H1 (cell line): ENCODE measurements around the gene CISD2. TPM values are rescaled to one million over a fixed set of nuclear protein-coding genes. Genes with fewer than 3 reads are reported as not detected.
A peak's percentile ranks its signal among the peaks of the same experiment; 100 is the strongest.

Experiments used
- CTCF ChIA-PET: fragments of 300-600 bp; sonication (Branson Sonifier 250); formaldehyde crosslinking; loops from one replicate; lab custom pipeline; 2021; ENCODE audit not compliant: partially characterized antibody; lab: Charles Lee
- POLR2A ChIA-PET: fragments of 300-600 bp; sonication (Branson Sonifier 250); formaldehyde crosslinking; loops from one replicate; lab custom pipeline; 2021; ENCODE audit warnings: inconsistent platforms; ENCODE audit not compliant: partially characterized antibody; lab: Charles Lee
- DNase-seq, 2 experiments: peaks; one replicate each; pipeline versions ENCODE4 v3.0.0 to v3.0.0-alpha.2; 2010 to 2022; ENCODE audit warnings: low spot score in 2 of 2, low read depth in 1 of 2, mixed read lengths in 1 of 2
- FAIRE-seq: peaks from 2 replicates; lab custom pipeline; 2011; peaks lifted over from hg19 to GRCh38; lab: Jason Lieb, UNC
- H2AFZ ChIP-seq: 2 replicates; pipeline ENCODE4 v1.8.1; 2012; ENCODE audit warnings: low read length, inconsistent platforms
- H2AK5ac ChIP-seq: 2 replicates; pipeline ENCODE4 v1.6.1; 2013; ENCODE audit warnings: low read depth, low read length
- H2BK120ac ChIP-seq: replicated peaks from 2 replicates; pipeline ENCODE3; 2013; ENCODE audit warnings: low read depth, low read length, inconsistent platforms
- H2BK12ac ChIP-seq: 2 replicates; pipeline ENCODE4 v1.6.1; 2013; ENCODE audit warnings: low read depth, low read length
- H2BK15ac ChIP-seq: 2 replicates; pipeline ENCODE4 v1.6.1; 2013; ENCODE audit warnings: low read length
- H2BK20ac ChIP-seq: 2 replicates; pipeline ENCODE4 v1.6.1; 2013; ENCODE audit warnings: low read length
- H2BK5ac ChIP-seq: 2 replicates; pipeline ENCODE4 v1.6.1; 2013; ENCODE audit warnings: low read depth, low read length
- H3K14ac ChIP-seq: 2 replicates; pipeline ENCODE4 v1.6.1; 2013; ENCODE audit warnings: inconsistent platforms; ENCODE audit not compliant: insufficient read length
- H3K18ac ChIP-seq: 2 replicates; pipeline ENCODE4 v1.6.1; 2013; ENCODE audit warnings: low read length; ENCODE audit errors: extremely low read depth
- H3K23ac ChIP-seq: 2 replicates; pipeline ENCODE4 v1.6.1; 2013; ENCODE audit warnings: inconsistent platforms; ENCODE audit not compliant: insufficient read length
- H3K23me2 ChIP-seq: 2 replicates; pipeline ENCODE4 v1.6.1; 2013; ENCODE audit warnings: low read depth, low read length
- H3K27ac ChIP-seq: 2 replicates; pipeline ENCODE4 v1.6.1; 2011; ENCODE audit warnings: low read depth, low read length, inconsistent platforms
- H3K27me3 ChIP-seq, 4 experiments: replicated peaks in 1 of 4; 1 replicate in 1 of 4; 2 replicates in 3 of 4; pipeline versions ENCODE4 v1.6.1 to v1.8.1; 2011 to 2013; ENCODE audit warnings: low read length in 3 of 4, mild to moderate bottlenecking in 3 of 4, inconsistent platforms in 2 of 4, mixed read lengths in 2 of 4, moderate library complexity in 1 of 4; ENCODE audit not compliant: control insufficient read depth in 3 of 4, insufficient read depth in 3 of 4; ENCODE audit errors: extremely low read depth in 1 of 4
- H3K36me3 ChIP-seq, 4 experiments: 2 replicates each; pipeline versions ENCODE4 v1.6.1 to v1.8.1; 2011 to 2013; ENCODE audit warnings: mild to moderate bottlenecking in 4 of 4, low read length in 3 of 4, moderate library complexity in 2 of 4, control low read depth in 1 of 4, inconsistent platforms in 1 of 4; ENCODE audit not compliant: insufficient read depth in 4 of 4, control insufficient read depth in 2 of 4
- H3K4ac ChIP-seq: replicated peaks from 2 replicates; pipeline ENCODE3; 2013; ENCODE audit warnings: low read length, low read depth, mixed read lengths, inconsistent platforms; ENCODE audit not compliant: insufficient read length
- H3K4me1 ChIP-seq, 4 experiments: replicated peaks in 1 of 4; 1 replicate in 1 of 4; 2 replicates in 3 of 4; pipeline versions ENCODE4 v1.6.1 to v1.8.1; 2011 to 2013; ENCODE audit warnings: low read length in 3 of 4, inconsistent platforms in 2 of 4, mixed read lengths in 1 of 4; ENCODE audit not compliant: insufficient read depth in 4 of 4, control insufficient read depth in 3 of 4
- H3K4me2 ChIP-seq, 2 experiments: 2 replicates each; pipeline versions ENCODE4 v1.6.1 to v1.8.1; 2011 to 2013; ENCODE audit warnings: low read depth in 2 of 2, low read length in 2 of 2, control low read depth in 1 of 2, inconsistent platforms in 1 of 2, mild to moderate bottlenecking in 1 of 2; ENCODE audit not compliant: insufficient read depth in 1 of 2
- H3K4me3 ChIP-seq, 4 experiments: fragments of 200-600, 300-600 bp in 1 of 4; sonication (generic), shearing (Covaris generic), sonication (Bioruptor Twin) in 1 of 4; 2 replicates each; pipeline versions ENCODE4 v1.5.1 to v1.8.1; 2011 to 2016; ENCODE audit warnings: low read length in 4 of 4, low read depth in 3 of 4, control low read depth in 2 of 4, inconsistent platforms in 2 of 4, mild to moderate bottlenecking in 2 of 4, mixed read lengths in 1 of 4, moderate library complexity in 1 of 4; ENCODE audit not compliant: insufficient read depth in 2 of 4; ENCODE audit errors: extremely low read depth in 1 of 4
- H3K56ac ChIP-seq: replicated peaks from 2 replicates; pipeline ENCODE3; 2013; ENCODE audit warnings: low read depth, mild to moderate bottlenecking, mixed read lengths, low read length, inconsistent platforms; ENCODE audit not compliant: insufficient read length
- H3K79me1 ChIP-seq: 2 replicates; pipeline ENCODE4 v1.6.1; 2013; ENCODE audit warnings: low read depth, low read length, control low read depth
- H3K79me2 ChIP-seq, 2 experiments: 2 replicates each; pipeline versions ENCODE4 v1.6.1 to v1.8.1; 2012 to 2013; ENCODE audit warnings: low read length in 2 of 2, mild to moderate bottlenecking in 2 of 2, inconsistent platforms in 1 of 2; ENCODE audit not compliant: insufficient read depth in 2 of 2, control insufficient read depth in 1 of 2
- H3K9ac ChIP-seq, 4 experiments: replicated peaks in 1 of 4; 1 replicate in 1 of 4; 2 replicates in 3 of 4; pipeline versions ENCODE4 v1.6.1 to v1.8.1; 2011 to 2013; ENCODE audit warnings: low read depth in 3 of 4, low read length in 3 of 4, control low read depth in 2 of 4, mild to moderate bottlenecking in 2 of 4, moderate library complexity in 2 of 4, inconsistent platforms in 1 of 4; ENCODE audit errors: extremely low read depth in 1 of 4
- H3K9me3 ChIP-seq, 2 experiments: 2 replicates each; pipeline versions ENCODE4 v1.6.1 to v1.8.1; 2012 to 2013; ENCODE audit warnings: mild to moderate bottlenecking in 2 of 2, moderate library complexity in 2 of 2, control low read depth in 1 of 2, inconsistent platforms in 1 of 2, low read depth in 1 of 2, low read length in 1 of 2, mixed read lengths in 1 of 2; ENCODE audit not compliant: insufficient read depth in 2 of 2
- H4K20me1 ChIP-seq, 2 experiments: replicated peaks in 1 of 2; 2 replicates each; pipeline versions ENCODE3 to v1.8.1; 2011 to 2013; ENCODE audit warnings: inconsistent platforms in 2 of 2, low read length in 2 of 2, mild to moderate bottlenecking in 1 of 2; ENCODE audit not compliant: insufficient read depth in 2 of 2, control insufficient read depth in 1 of 2
- H4K5ac ChIP-seq: 2 replicates; pipeline ENCODE4 v1.6.1; 2013; ENCODE audit warnings: low read length, low read depth, mixed read lengths, inconsistent platforms; ENCODE audit not compliant: insufficient read length
- H4K8ac ChIP-seq: 2 replicates; pipeline ENCODE4 v1.8.0; 2013; ENCODE audit warnings: mild to moderate bottlenecking, moderate library complexity, low read length, inconsistent platforms; ENCODE audit not compliant: insufficient read depth; ENCODE audit errors: extremely low read depth
- H4K91ac ChIP-seq: replicated peaks from 2 replicates; pipeline ENCODE3; 2013; ENCODE audit warnings: low read length, mixed read lengths, inconsistent platforms; ENCODE audit not compliant: insufficient read length
- EGR1 ChIP-seq: IDR thresholded peaks from 2 replicates; pipeline ENCODE4 v1.6.1; 2011; ENCODE audit warnings: low read depth, low read length, borderline replicate concordance
- EZH2 ChIP-seq: fragments of 200-600 bp; sonication (generic); IDR thresholded peaks from 2 replicates; pipeline ENCODE4 v1.7.1; 2012; ENCODE audit warnings: low read depth, mild to moderate bottlenecking, moderate library complexity, low read length, inconsistent platforms; ENCODE audit not compliant: severe bottlenecking
- KDM5A ChIP-seq: fragments of 200-600 bp; IDR thresholded peaks from 2 replicates; pipeline ENCODE4 v1.7.1; 2012; ENCODE audit warnings: mild to moderate bottlenecking, low read length, inconsistent platforms, mixed read lengths
- POLR2A ChIP-seq, 2 experiments: IDR thresholded peaks; 1 replicate in 1 of 2; 2 replicates in 1 of 2; pipeline ENCODE4 v1.6.1; 2011; ENCODE audit warnings: low read depth in 2 of 2, low read length in 2 of 2, mild to moderate bottlenecking in 2 of 2; ENCODE audit errors: control extremely low read depth in 1 of 2
- POLR2AphosphoS5 ChIP-seq: IDR thresholded peaks from 2 replicates; pipeline ENCODE4 v1.6.1; 2011; ENCODE audit warnings: low read depth, low read length
- RXRA ChIP-seq: IDR thresholded peaks from 2 replicates; pipeline ENCODE4 v1.6.1; 2011; ENCODE audit warnings: low read depth, mild to moderate bottlenecking, low read length, moderate library complexity; ENCODE audit not compliant: insufficient read depth
- SAP30 ChIP-seq: fragments of 300-600 bp; sonication (generic); IDR thresholded peaks from 2 replicates; pipeline ENCODE4 v1.7.1; 2012; ENCODE audit warnings: low read length, moderate library complexity, mild to moderate bottlenecking, inconsistent platforms; ENCODE audit not compliant: insufficient read depth, insufficient replicate concordance
- SP2 ChIP-seq: IDR thresholded peaks from 2 replicates; pipeline ENCODE4 v1.6.1; 2012; ENCODE audit warnings: mild to moderate bottlenecking, low read length, inconsistent platforms
- TAF1 ChIP-seq: IDR thresholded peaks from 2 replicates; pipeline ENCODE4 v1.6.1; 2011; ENCODE audit warnings: mild to moderate bottlenecking, low read depth, low read length
- TBP ChIP-seq: IDR thresholded peaks from 2 replicates; pipeline ENCODE4 v1.6.1; 2011; ENCODE audit warnings: low read depth, low read length, improper control_type of control experiment
- TEAD4 ChIP-seq: IDR thresholded peaks from 2 replicates; pipeline ENCODE4 v1.6.1; 2012; ENCODE audit warnings: low read depth, low read length, inconsistent platforms, mixed read lengths
- YY1 ChIP-seq: IDR thresholded peaks from 2 replicates; pipeline ENCODE4 v1.6.1; 2011; ENCODE audit warnings: low read depth, mild to moderate bottlenecking, low read length
- WGBS, 2 experiments: shearing (Covaris generic) in 1 of 2; methylation state at CpG; one replicate each; pipeline versions ENCODE4 v1.1.6 to v1.1.7; 2013 to 2015; ENCODE audit warnings: low lambda C conversion rate in 2 of 2, mixed read lengths in 2 of 2, inconsistent platforms in 1 of 2, low coverage in 1 of 2, missing lambda C conversion rate in 1 of 2; ENCODE audit not compliant: insufficient replicate concordance in 2 of 2, insufficient coverage in 1 of 2, insufficient read length in 1 of 2; ENCODE audit errors: extremely low coverage in 1 of 2, missing lambda C conversion rate in 1 of 2; 5-methylcytosine and 5-hydroxymethylcytosine counted together
- polyA plus RNA-seq, 7 experiments: library from polyadenylated mRNA; depleted of rRNA in 3 of 7; stranded (reverse) in 5 of 7; unstranded in 2 of 7; fragments of >200 nt in 5 of 7; fragments of 200-250 nt in 2 of 7; gene quantifications; 1 replicate in 5 of 7; 2 replicates in 1 of 7; 4 replicates in 1 of 7; pipeline versions ENCODE4 v1.2.1 to v1.2.3, GENCODE V29; 2011 to 2013; ENCODE audit warnings: missing spikeins in 2 of 7, mixed read lengths in 2 of 7
- total RNA-seq: library from RNA; stranded (reverse); fragmentation: NEBNext Ultra II Directional; extraction: Animal tissue kit (Norgen Biotek cat#: 25700); gene quantifications from 2 replicates; pipeline ENCODE4 v1.2.1, GENCODE V29; 2021

The CISD2 gene
- total and polyA plus RNA-seq, 2 of the 8 experiments (the other 6 are each of a cell fraction or from before 2014, with no cell fraction given), result 23.7 to 48.3 TPM

- 6% methylated on average over 23 of the region's 23 CpGs; no CpG with 5 or more reads in 1 of the 2 experiments for WGBS, 2 experiments
- no peak overlapping the region for H2AK5ac ChIP-seq
- CTCF ChIA-PET, result interaction anchor here (1.2 to 2.8 kb wide), 3 partner anchors 10 to 115 kb away, joined by 4 to 8 read pairs (median 4); no protein-coding TSS in a partner anchor
- peak overlapping the region; percentile 85 to 98 (median 94) for H3K4me3 ChIP-seq
- H3K9ac ChIP-seq, result peak overlapping the region; percentile 80 to 99 (median 95)
- H4K5ac ChIP-seq, result peak overlapping the region; percentile 81
- no peak overlapping the region for H4K8ac ChIP-seq
- H2AFZ ChIP-seq, result no peak overlapping the region
- H4K91ac ChIP-seq, result no peak overlapping the region
- H3K79me2 ChIP-seq, result peaks cover 46 to 70% of the 10 kb centered on the region in 2 experiments
- H3K9me3 ChIP-seq, result no peaks in the 10 kb centered on the region
- FAIRE-seq (no peak), DNase-seq (no peak)
- H3K27ac ChIP-seq, result peak overlapping the region; percentile 98
- H2BK15ac ChIP-seq, result no peak overlapping the region
- H3K56ac ChIP-seq, result peak overlapping the region; percentile 17
- no peak overlapping the region for H3K18ac ChIP-seq
- H3K23ac ChIP-seq, result no peak overlapping the region
- no peaks in the 10 kb centered on the region for H3K27me3 ChIP-seq
- 0 out of 2 replicates have a peak overlapping the region, but pooled peaks have one; percentile 46 for H2BK5ac ChIP-seq
- no peak overlapping the region for H3K14ac ChIP-seq
- H2BK12ac ChIP-seq, result no peak overlapping the region
- peaks cover 7 to 18% of the 10 kb centered on the region in 2 experiments for H4K20me1 ChIP-seq
- H3K4ac ChIP-seq, result no peak overlapping the region
- peak overlapping the region; percentile 69 to 84 for H3K4me2 ChIP-seq
- H3K23me2 ChIP-seq, result 0 out of 2 replicates have a peak, but pooled peaks cover 3% of the 10 kb centered on the region
- peaks cover 0 to 35% (median 0%) of the 10 kb centered on the region in 4 experiments; a peak in 2 of 8 replicates for H3K36me3 ChIP-seq
- H2BK120ac ChIP-seq, result no peak overlapping the region
- H3K4me1 ChIP-seq, result peaks cover 0 to 13% (median 6%) of the 10 kb centered on the region in 4 experiments; a peak in 5 of 7 replicates
- POLR2A ChIA-PET, result interaction anchor here (0.7 to 8.2 kb wide), 20 partner anchors 10 to 198 kb away, joined by 3 to 162 read pairs (median 3); partner anchors contain the start of genes CISD2 and MANBA
- no peaks in the 10 kb centered on the region for H3K79me1 ChIP-seq
- H2BK20ac ChIP-seq, result no peak overlapping the region
- TF ChIP-seq TEAD4 (no peak), KDM5A (peak; percentile 47; the same call in 1 of the 2 replicates), TBP (peak; percentile 73), RXRA (no peak), EGR1 (peak; percentile 51; the same call in 1 of the 2 replicates), SAP30 (peak; percentile 9), TAF1 (peak; percentile 77), YY1 (peak; percentile 92), POLR2A (IDR thresholded peaks at IDR 0.05; ENCODE audit: control extremely low read depth in 1 of 2, low read depth in 2 of 2, low read length in 2 of 2) (peak; percentile 37 to 75), SP2 (no peak), POLR2AphosphoS5 (peak; percentile 42; the same call in 1 of the 2 replicates), EZH2 (no peak)
These were observed 43.3 kb upstream of the CISD2 start for GRCh38 chr4:102825261-102826091.
